ENCODE measurements around the gene PPP6R2.

PPP6R2 gene

GRCh38 chr22:50435291-50436014 is 92.3 kb downstream of the PPP6R2 start:
- Histone ChIP-seq H3K9me3 (ENCODE audit: control insufficient read depth, insufficient read depth, low read length) (no peaks in the 10 kb centered on the region), H3K9ac (ENCODE audit: low read depth, low read length) (no peak overlapping the region), H3K36me3 (ENCODE audit: control insufficient read depth, insufficient read depth, low read length) (peaks cover 65% of the 10 kb centered on the region), H3K4me1 (ENCODE audit: control insufficient read depth, insufficient read depth, low read length) (no peaks in the 10 kb centered on the region), H3K4me3 (ENCODE audit: low read depth, low read length) (no peak overlapping the region), H3K27me3 (ENCODE audit: control insufficient read depth, insufficient read depth, low read length) (no peaks in the 10 kb centered on the region)

- Histone ChIP-seq H3K9ac (ENCODE audit: low read depth, low read length) (no peak overlapping the region), H3K4me3 (ENCODE audit: low read depth, low read length) (no peak overlapping the region), H3K36me3 (ENCODE audit: control insufficient read depth, insufficient read depth, low read length) (peaks cover 68% of the 10 kb centered on the region), H3K27me3 (ENCODE audit: control insufficient read depth, insufficient read depth, low read length) (no peaks in the 10 kb centered on the region), H3K9me3 (ENCODE audit: control insufficient read depth, insufficient read depth, low read length) (no peaks in the 10 kb centered on the region), H3K4me1 (ENCODE audit: control insufficient read depth, insufficient read depth, low read length) (no peaks in the 10 kb centered on the region)
These were observed 93.1 kb downstream of the PPP6R2 start for GRCh38 chr22:50436015-50436830.

- H3K4me1 ChIP-seq (ENCODE audit: control insufficient read depth, insufficient read depth, low read length), result no peaks in the 10 kb centered on the region
These were observed 93.8 kb downstream of the PPP6R2 start for GRCh38 chr22:50436841-50437341.

GRCh38 chr22:50437511-50438304 is 94.6 kb downstream of the PPP6R2 start:
- Histone ChIP-seq H3K4me1 (ENCODE audit: control insufficient read depth, insufficient read depth, low read length) (no peaks in the 10 kb centered on the region), H3K4me3 (ENCODE audit: low read depth, low read length) (no peak overlapping the region), H3K36me3 (ENCODE audit: control insufficient read depth, insufficient read depth, low read length) (peaks cover 56% of the 10 kb centered on the region), H3K27me3 (ENCODE audit: control insufficient read depth, insufficient read depth, low read length) (no peaks in the 10 kb centered on the region), H3K9ac (ENCODE audit: low read depth, low read length) (no peak overlapping the region), H3K9me3 (ENCODE audit: control insufficient read depth, insufficient read depth, low read length) (no peaks in the 10 kb centered on the region)

More at GRCh38 chr22:50436841-50437341, 93.8 kb downstream of the PPP6R2 start:
- Histone ChIP-seq H3K9ac (ENCODE audit: low read depth, low read length) (no peak overlapping the region), H3K4me3 (ENCODE audit: low read depth, low read length) (no peak overlapping the region), H3K27me3 (ENCODE audit: control insufficient read depth, insufficient read depth, low read length) (no peaks in the 10 kb centered on the region), H3K36me3 (ENCODE audit: control insufficient read depth, insufficient read depth, low read length) (peaks cover 64% of the 10 kb centered on the region), H3K9me3 (ENCODE audit: control insufficient read depth, insufficient read depth, low read length) (no peaks in the 10 kb centered on the region)

- Histone ChIP-seq H3K9ac (ENCODE audit: low read depth, low read length) (no peak overlapping the region), H3K9me3 (ENCODE audit: control insufficient read depth, insufficient read depth, low read length) (no peaks in the 10 kb centered on the region), H3K4me3 (ENCODE audit: low read depth, low read length) (no peak overlapping the region), H3K36me3 (ENCODE audit: control insufficient read depth, insufficient read depth, low read length) (peaks cover 62% of the 10 kb centered on the region), H3K4me1 (ENCODE audit: control insufficient read depth, insufficient read depth, low read length) (no peaks in the 10 kb centered on the region), H3K27me3 (ENCODE audit: control insufficient read depth, insufficient read depth, low read length) (no peaks in the 10 kb centered on the region)
These were observed 95.5 kb downstream of the PPP6R2 start for GRCh38 chr22:50438305-50439275.

GRCh38 chr22:50439314-50439870 is 96.3 kb downstream of the PPP6R2 start:
- Histone ChIP-seq H3K36me3 (ENCODE audit: control insufficient read depth, insufficient read depth, low read length) (peaks cover 64% of the 10 kb centered on the region), H3K4me3 (ENCODE audit: low read depth, low read length) (no peak overlapping the region), H3K9me3 (ENCODE audit: control insufficient read depth, insufficient read depth, low read length) (no peaks in the 10 kb centered on the region), H3K27me3 (ENCODE audit: control insufficient read depth, insufficient read depth, low read length) (no peaks in the 10 kb centered on the region), H3K9ac (ENCODE audit: low read depth, low read length) (no peak overlapping the region), H3K4me1 (ENCODE audit: control insufficient read depth, insufficient read depth, low read length) (no peaks in the 10 kb centered on the region)

GRCh38 chr22:50439871-50440331 is 96.8 kb downstream of the PPP6R2 start:
- H3K9me3 ChIP-seq (ENCODE audit: control insufficient read depth, insufficient read depth, low read length), result no peaks in the 10 kb centered on the region
- no peak overlapping the region for H3K9ac ChIP-seq (ENCODE audit: low read depth, low read length)
- H3K27me3 ChIP-seq (ENCODE audit: control insufficient read depth, insufficient read depth, low read length), result no peaks in the 10 kb centered on the region
- H3K36me3 ChIP-seq (ENCODE audit: control insufficient read depth, insufficient read depth, low read length), result peaks cover 62% of the 10 kb centered on the region
- H3K4me3 ChIP-seq (ENCODE audit: low read depth, low read length), result no peak overlapping the region
- H3K4me1 ChIP-seq (ENCODE audit: control insufficient read depth, insufficient read depth, low read length), result no peaks in the 10 kb centered on the region

GRCh38 chr22:50440544-50441249 is 97.6 kb downstream of the PPP6R2 start:
- H3K4me3 ChIP-seq (ENCODE audit: low read depth, low read length), result no peak overlapping the region
- no peak overlapping the region for H3K9ac ChIP-seq (ENCODE audit: low read depth, low read length)
- no peaks in the 10 kb centered on the region for H3K4me1 ChIP-seq (ENCODE audit: control insufficient read depth, insufficient read depth, low read length)
- H3K27me3 ChIP-seq (ENCODE audit: control insufficient read depth, insufficient read depth, low read length), result no peaks in the 10 kb centered on the region
- peaks cover 65% of the 10 kb centered on the region for H3K36me3 ChIP-seq (ENCODE audit: control insufficient read depth, insufficient read depth, low read length)
- H3K9me3 ChIP-seq (ENCODE audit: control insufficient read depth, insufficient read depth, low read length), result no peaks in the 10 kb centered on the region

GRCh38 chr22:50441428-50441993 is 98.4 kb downstream of the PPP6R2 start:
- Histone ChIP-seq H3K9ac (ENCODE audit: low read depth, low read length) (no peak overlapping the region), H3K4me1 (ENCODE audit: control insufficient read depth, insufficient read depth, low read length) (no peaks in the 10 kb centered on the region), H3K36me3 (ENCODE audit: control insufficient read depth, insufficient read depth, low read length) (peaks cover 62% of the 10 kb centered on the region), H3K27me3 (ENCODE audit: control insufficient read depth, insufficient read depth, low read length) (no peaks in the 10 kb centered on the region), H3K9me3 (ENCODE audit: control insufficient read depth, insufficient read depth, low read length) (no peaks in the 10 kb centered on the region), H3K4me3 (ENCODE audit: low read depth, low read length) (no peak overlapping the region)

GRCh38 chr22:50443197-50443596 is 100.1 kb downstream of the PPP6R2 start:
- no peaks in the 10 kb centered on the region for H3K4me1 ChIP-seq (ENCODE audit: control insufficient read depth, insufficient read depth, low read length)
- no peak overlapping the region for H3K4me3 ChIP-seq (ENCODE audit: low read depth, low read length)
- H3K9ac ChIP-seq (ENCODE audit: low read depth, low read length), result no peak overlapping the region
- peaks cover 64% of the 10 kb centered on the region for H3K36me3 ChIP-seq (ENCODE audit: control insufficient read depth, insufficient read depth, low read length)
- no peaks in the 10 kb centered on the region for H3K27me3 ChIP-seq (ENCODE audit: control insufficient read depth, insufficient read depth, low read length)
- H3K9me3 ChIP-seq (ENCODE audit: control insufficient read depth, insufficient read depth, low read length), result no peaks in the 10 kb centered on the region

All from iPS-15b (cell line).